MM.1S (cell line): ENCODE measurements around the gene SDCBP2.

ENCODE experiments used
- DNase-seq: peaks from one replicate; pipeline ENCODE4 v3.0.0-alpha.2; 2015
- H2AFZ ChIP-seq: fragments of 300-600 bp; sonication (generic); 2 replicates; pipeline ENCODE4 v1.6.0; 2016; ENCODE audit warnings: antibody characterized with exemption, low read length
- H3F3A ChIP-seq: fragments of 300-600 bp; sonication (generic); 2 replicates; pipeline ENCODE4 v1.6.1; 2016; ENCODE audit warnings: mild to moderate bottlenecking, antibody characterized with exemption, low read length, moderate library complexity, mixed read lengths; ENCODE audit not compliant: insufficient read depth
- H3K27ac ChIP-seq: fragments of 300-600 bp; sonication (generic); 2 replicates; pipeline ENCODE4 v1.5.1; 2016; ENCODE audit warnings: mild to moderate bottlenecking, low read length
- H3K27me3 ChIP-seq: fragments of 300-600 bp; sonication (generic); replicated peaks from 2 replicates; pipeline ENCODE4 v1.6.0; 2016; ENCODE audit warnings: low read length; ENCODE audit not compliant: insufficient read depth
- H3K36me3 ChIP-seq: fragments of 300-600 bp; sonication (generic); replicated peaks from 2 replicates; pipeline ENCODE4 v1.6.1; 2016; ENCODE audit warnings: mild to moderate bottlenecking, low read length, mixed read lengths; ENCODE audit not compliant: insufficient read depth
- H3K4me1 ChIP-seq: fragments of 300-600 bp; sonication (generic); 2 replicates; pipeline ENCODE4 v1.6.1; 2016; ENCODE audit warnings: low read length, mixed read lengths
- H3K4me2 ChIP-seq: fragments of 300-600 bp; sonication (generic); 2 replicates; pipeline ENCODE4 v1.6.0; 2016; ENCODE audit warnings: low read depth, low read length
- H3K4me3 ChIP-seq: fragments of 300-600 bp; sonication (generic); 2 replicates; pipeline ENCODE4 v1.5.1; 2016; ENCODE audit warnings: low read length, mixed read lengths
- H3K79me2 ChIP-seq: fragments of 300-600 bp; sonication (generic); 2 replicates; pipeline ENCODE4 v1.6.1; 2016; ENCODE audit warnings: mixed run types, low read length, mixed read lengths
- H3K9ac ChIP-seq: fragments of 300-600 bp; sonication (generic); 2 replicates; pipeline ENCODE4 v1.6.1; 2016; ENCODE audit warnings: low read length, mixed read lengths
- H3K9me2 ChIP-seq: fragments of 300-600 bp; sonication (generic); replicated peaks from 2 replicates; pipeline ENCODE4 v1.6.1; 2016; ENCODE audit warnings: mild to moderate bottlenecking, low read length, mixed read lengths; ENCODE audit not compliant: insufficient read depth
- H3K9me3 ChIP-seq: fragments of 300-600 bp; sonication (generic); replicated peaks from 2 replicates; pipeline ENCODE4 v1.6.1; 2016; ENCODE audit warnings: mild to moderate bottlenecking, low read length, mixed read lengths; ENCODE audit not compliant: insufficient read depth
- H4K20me1 ChIP-seq: fragments of 300-600 bp; sonication (generic); 2 replicates; pipeline ENCODE4 v1.6.1; 2016; ENCODE audit warnings: mild to moderate bottlenecking, low read length, moderate library complexity, mixed read lengths; ENCODE audit not compliant: insufficient read depth
- CTCF ChIP-seq: fragments of 300-600 bp; sonication (generic); IDR thresholded peaks from 2 replicates; pipeline ENCODE4 v1.5.1; 2016; ENCODE audit warnings: antibody characterized with exemption, low read length, mixed read lengths
- EZH2 ChIP-seq: fragments of 300-600 bp; sonication (generic); optimal IDR thresholded peaks from 2 replicates; pipeline ENCODE3; 2017; ENCODE audit warnings: low read depth, mild to moderate bottlenecking, antibody characterized with exemption, low read length, mixed read lengths
- EZH2phosphoT487 ChIP-seq: fragments of 300-600 bp; sonication (generic); IDR thresholded peaks from 2 replicates; pipeline ENCODE4 v1.6.1; 2018; ENCODE audit warnings: antibody characterized with exemption, low read length

The SDCBP2 gene

GRCh38 chr20:1296922-1297321, 32.0 kb downstream of the SDCBP2 start:
- no peaks in the 10 kb centered on the region for H3K4me1 ChIP-seq
- H2AFZ ChIP-seq: no peak overlapping the region
- no peak overlapping the region for H3K9ac ChIP-seq
- no peaks in the 10 kb centered on the region for H4K20me1 ChIP-seq
- H3K36me3 ChIP-seq: no peaks in the 10 kb centered on the region
- no peaks in the 10 kb centered on the region for H3K9me3 ChIP-seq
- H3K4me3 ChIP-seq: no peak overlapping the region
- no peaks in the 10 kb centered on the region for H3K27me3 ChIP-seq
- H3K4me2 ChIP-seq: no peak overlapping the region
- H3F3A ChIP-seq: no peaks in the 10 kb centered on the region
- no peak overlapping the region for H3K27ac ChIP-seq
- H3K9me2 ChIP-seq: no peaks in the 10 kb centered on the region
- TF ChIP-seq CTCF (no peak), EZH2 (no peak), EZH2phosphoT487 (no peak)
- no peaks in the 10 kb centered on the region for H3K79me2 ChIP-seq
- no peak for DNase-seq

- no peak for DNase-seq
- Histone ChIP-seq H3F3A (no peaks in the 10 kb centered on the region), H3K27me3 (no peaks in the 10 kb centered on the region), H2AFZ (no peak overlapping the region), H3K4me1 (no peaks in the 10 kb centered on the region), H3K9me2 (no peaks in the 10 kb centered on the region), H3K36me3 (no peaks in the 10 kb centered on the region), H4K20me1 (no peaks in the 10 kb centered on the region), H3K4me3 (no peak overlapping the region), H3K79me2 (no peaks in the 10 kb centered on the region), H3K9me3 (no peaks in the 10 kb centered on the region), H3K27ac (no peak overlapping the region), H3K4me2 (no peak overlapping the region), H3K9ac (no peak overlapping the region)
- TF ChIP-seq EZH2phosphoT487 (no peak), EZH2 (no peak), CTCF (no peak)
These were observed 32.8 kb downstream of the SDCBP2 start for GRCh38 chr20:1296117-1296610.

GRCh38 chr20:1295276-1295930, 33.5 kb downstream of the SDCBP2 start:
- no peak overlapping the region for H3K27ac ChIP-seq
- no peak overlapping the region for H2AFZ ChIP-seq
- H3K9ac ChIP-seq: no peak overlapping the region
- no peak for DNase-seq
- no peaks in the 10 kb centered on the region for H3K9me3 ChIP-seq
- no peak overlapping the region for H3K4me3 ChIP-seq
- no peaks in the 10 kb centered on the region for H4K20me1 ChIP-seq
- no peaks in the 10 kb centered on the region for H3K9me2 ChIP-seq
- H3K79me2 ChIP-seq: no peaks in the 10 kb centered on the region
- H3K27me3 ChIP-seq: no peaks in the 10 kb centered on the region
- TF ChIP-seq EZH2phosphoT487: no peak
- TF ChIP-seq EZH2: no peak
- no peak for TF ChIP-seq CTCF
- H3K4me1 ChIP-seq: no peaks in the 10 kb centered on the region
- H3K4me2 ChIP-seq: no peak overlapping the region
- H3F3A ChIP-seq: no peaks in the 10 kb centered on the region
- H3K36me3 ChIP-seq: no peaks in the 10 kb centered on the region
